SK-N-SH (cell line): ENCODE measurements around the gene FOSB. TPM values are rescaled to one million over a fixed set of nuclear protein-coding genes. Genes with fewer than 3 reads are reported as not detected.
A peak's percentile ranks its signal among the peaks of the same experiment; 100 is the strongest.

Experiments used
- CHD2 ChIP-seq: fragments of 150-350 bp; IDR thresholded peaks from 2 replicates; pipeline ENCODE4 v1.6.1; 2018; ENCODE audit warnings: low read length; ENCODE audit not compliant: partially characterized antibody
- ELF1 ChIP-seq: IDR thresholded peaks from 2 replicates; pipeline ENCODE4 v1.4.0; 2012
- FOXM1 ChIP-seq: IDR thresholded peaks from 2 replicates; pipeline ENCODE4 v1.4.0; 2012; ENCODE audit warnings: low read depth, mild to moderate bottlenecking
- GABPA ChIP-seq: IDR thresholded peaks from 2 replicates; pipeline ENCODE4 v1.4.0; 2012; ENCODE audit warnings: low read depth, mild to moderate bottlenecking
- IRF3 ChIP-seq: fragments of 150-350 bp; IDR thresholded peaks from 2 replicates; pipeline ENCODE4 v1.6.1; 2016; ENCODE audit warnings: mild to moderate bottlenecking, low read depth, low read length
- MEF2A ChIP-seq: IDR thresholded peaks from 2 replicates; pipeline ENCODE4 v1.4.0; 2012; ENCODE audit warnings: low read depth, borderline replicate concordance
- NRF1 ChIP-seq: IDR thresholded peaks from 2 replicates; pipeline ENCODE4 v1.6.1; 2012; ENCODE audit warnings: low read depth, mild to moderate bottlenecking, low read length
- PBX3 ChIP-seq: IDR thresholded peaks from 2 replicates; pipeline ENCODE4; 2012
- RAD21 ChIP-seq: IDR thresholded peaks from 2 replicates; pipeline ENCODE4 v1.6.1; 2012; ENCODE audit warnings: mild to moderate bottlenecking, low read length
- RFX5 ChIP-seq: IDR thresholded peaks from 2 replicates; pipeline ENCODE4 v1.6.1; 2012; ENCODE audit warnings: mild to moderate bottlenecking, improper control_type of control experiment, low read length
- RXRA ChIP-seq: IDR thresholded peaks from 2 replicates; pipeline ENCODE4 v1.4.0; 2012; ENCODE audit warnings: low read depth, mild to moderate bottlenecking, borderline replicate concordance
- SIN3A ChIP-seq: IDR thresholded peaks from 2 replicates; pipeline ENCODE4 v1.6.1; 2012; ENCODE audit warnings: low read depth, mild to moderate bottlenecking, low read length, moderate library complexity, borderline replicate concordance
- TEAD4 ChIP-seq: IDR thresholded peaks from 2 replicates; pipeline ENCODE4 v1.4.0; 2012; ENCODE audit warnings: mild to moderate bottlenecking, borderline replicate concordance; ENCODE audit not compliant: insufficient read depth
- YY1 ChIP-seq: IDR thresholded peaks from 2 replicates; pipeline ENCODE4 v1.4.0; 2012; ENCODE audit warnings: low read depth, mild to moderate bottlenecking
- polyA plus RNA-seq, 3 experiments: library from polyadenylated mRNA; depleted of rRNA; stranded (reverse); fragments of >200 nt; gene quantifications; 2 replicates each; pipeline ENCODE4 v1.2.3, GENCODE V29; 2012
- TF ChIP-seq, protein P1 (sequence below): IDR thresholded peaks from 2 replicates; pipeline ENCODE4 v1.4.0; 2012; ENCODE audit warnings: low read depth, borderline replicate concordance
- TF ChIP-seq, protein P2 (sequence below): IDR thresholded peaks from 2 replicates; pipeline ENCODE4 v1.6.1; 2012; ENCODE audit warnings: mild to moderate bottlenecking, low read depth, low read length, moderate library complexity
- TF ChIP-seq, protein P3 (sequence below): IDR thresholded peaks from 2 replicates; pipeline ENCODE4 v1.4.0; 2012; ENCODE audit warnings: low read depth, borderline replicate concordance

Gene FOSB
- polyA plus RNA-seq, 1 of the 3 experiments (the other 2 are of a cell fraction), result 78.2 TPM

- TF ChIP-seq GABPA, result peak; percentile 60; the same call in 1 of the 2 replicates
- no peak; the same call in 1 of the 2 replicates for TF ChIP-seq ELF1
- TF ChIP-seq TEAD4, result no peak
- TF ChIP-seq, protein P1, sequence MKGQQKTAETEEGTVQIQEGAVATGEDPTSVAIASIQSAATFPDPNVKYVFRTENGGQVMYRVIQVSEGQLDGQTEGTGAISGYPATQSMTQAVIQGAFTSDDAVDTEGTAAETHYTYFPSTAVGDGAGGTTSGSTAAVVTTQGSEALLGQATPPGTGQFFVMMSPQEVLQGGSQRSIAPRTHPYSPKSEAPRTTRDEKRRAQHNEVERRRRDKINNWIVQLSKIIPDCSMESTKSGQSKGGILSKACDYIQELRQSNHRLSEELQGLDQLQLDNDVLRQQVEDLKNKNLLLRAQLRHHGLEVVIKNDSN, result no peak
- TF ChIP-seq RAD21, result no peak
- no peak for TF ChIP-seq PBX3
- no peak for TF ChIP-seq RFX5
- no peak for TF ChIP-seq MEF2A
- TF ChIP-seq, protein P2, sequence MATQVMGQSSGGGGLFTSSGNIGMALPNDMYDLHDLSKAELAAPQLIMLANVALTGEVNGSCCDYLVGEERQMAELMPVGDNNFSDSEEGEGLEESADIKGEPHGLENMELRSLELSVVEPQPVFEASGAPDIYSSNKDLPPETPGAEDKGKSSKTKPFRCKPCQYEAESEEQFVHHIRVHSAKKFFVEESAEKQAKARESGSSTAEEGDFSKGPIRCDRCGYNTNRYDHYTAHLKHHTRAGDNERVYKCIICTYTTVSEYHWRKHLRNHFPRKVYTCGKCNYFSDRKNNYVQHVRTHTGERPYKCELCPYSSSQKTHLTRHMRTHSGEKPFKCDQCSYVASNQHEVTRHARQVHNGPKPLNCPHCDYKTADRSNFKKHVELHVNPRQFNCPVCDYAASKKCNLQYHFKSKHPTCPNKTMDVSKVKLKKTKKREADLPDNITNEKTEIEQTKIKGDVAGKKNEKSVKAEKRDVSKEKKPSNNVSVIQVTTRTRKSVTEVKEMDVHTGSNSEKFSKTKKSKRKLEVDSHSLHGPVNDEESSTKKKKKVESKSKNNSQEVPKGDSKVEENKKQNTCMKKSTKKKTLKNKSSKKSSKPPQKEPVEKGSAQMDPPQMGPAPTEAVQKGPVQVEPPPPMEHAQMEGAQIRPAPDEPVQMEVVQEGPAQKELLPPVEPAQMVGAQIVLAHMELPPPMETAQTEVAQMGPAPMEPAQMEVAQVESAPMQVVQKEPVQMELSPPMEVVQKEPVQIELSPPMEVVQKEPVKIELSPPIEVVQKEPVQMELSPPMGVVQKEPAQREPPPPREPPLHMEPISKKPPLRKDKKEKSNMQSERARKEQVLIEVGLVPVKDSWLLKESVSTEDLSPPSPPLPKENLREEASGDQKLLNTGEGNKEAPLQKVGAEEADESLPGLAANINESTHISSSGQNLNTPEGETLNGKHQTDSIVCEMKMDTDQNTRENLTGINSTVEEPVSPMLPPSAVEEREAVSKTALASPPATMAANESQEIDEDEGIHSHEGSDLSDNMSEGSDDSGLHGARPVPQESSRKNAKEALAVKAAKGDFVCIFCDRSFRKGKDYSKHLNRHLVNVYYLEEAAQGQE, result no peak
- no peak for TF ChIP-seq YY1
- TF ChIP-seq IRF3, result no peak
- TF ChIP-seq CHD2, result peak; percentile 6
- no peak for TF ChIP-seq FOXM1
- TF ChIP-seq SIN3A, result 0 out of 2 replicates have a peak, but pooled peaks have one; percentile 53
- TF ChIP-seq, protein P3, sequence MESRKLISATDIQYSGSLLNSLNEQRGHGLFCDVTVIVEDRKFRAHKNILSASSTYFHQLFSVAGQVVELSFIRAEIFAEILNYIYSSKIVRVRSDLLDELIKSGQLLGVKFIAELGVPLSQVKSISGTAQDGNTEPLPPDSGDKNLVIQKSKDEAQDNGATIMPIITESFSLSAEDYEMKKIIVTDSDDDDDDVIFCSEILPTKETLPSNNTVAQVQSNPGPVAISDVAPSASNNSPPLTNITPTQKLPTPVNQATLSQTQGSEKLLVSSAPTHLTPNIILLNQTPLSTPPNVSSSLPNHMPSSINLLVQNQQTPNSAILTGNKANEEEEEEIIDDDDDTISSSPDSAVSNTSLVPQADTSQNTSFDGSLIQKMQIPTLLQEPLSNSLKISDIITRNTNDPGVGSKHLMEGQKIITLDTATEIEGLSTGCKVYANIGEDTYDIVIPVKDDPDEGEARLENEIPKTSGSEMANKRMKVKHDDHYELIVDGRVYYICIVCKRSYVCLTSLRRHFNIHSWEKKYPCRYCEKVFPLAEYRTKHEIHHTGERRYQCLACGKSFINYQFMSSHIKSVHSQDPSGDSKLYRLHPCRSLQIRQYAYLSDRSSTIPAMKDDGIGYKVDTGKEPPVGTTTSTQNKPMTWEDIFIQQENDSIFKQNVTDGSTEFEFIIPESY, result no peak
- TF ChIP-seq NRF1, result no peak
- TF ChIP-seq RXRA, result no peak
- TF ChIP-seq, all 33 proteins: peak for 9
Measured at GRCh38 chr19:45443462-45444317, 24.1 kb upstream of the FOSB start (continued).
